Measurements from ENCODE around the gene MSI2.

DNA sequence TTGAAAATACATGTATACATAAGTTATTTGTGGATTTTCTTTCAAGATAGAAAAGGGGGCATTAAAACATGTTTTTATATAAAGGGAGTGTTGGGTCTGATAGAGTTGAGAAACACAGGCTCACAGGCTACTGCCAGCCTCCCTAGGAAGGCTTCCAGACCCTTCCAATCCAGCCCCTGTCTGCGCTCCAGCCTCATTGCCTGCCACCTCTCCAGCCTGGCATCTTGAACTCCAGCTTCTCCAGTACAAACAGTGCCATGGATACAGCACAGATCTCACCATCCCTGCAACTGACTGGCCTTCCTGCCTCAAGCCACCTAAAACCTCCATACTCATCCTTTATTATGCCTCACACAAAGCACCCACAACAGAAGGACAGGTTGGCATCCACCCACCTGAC is 448.1 kb downstream of the MSI2 start:
- no peak for TF ChIP-seq ARNT (IDR thresholded peaks at IDR 0.05)
- TF ChIP-seq NFRKB (IDR thresholded peaks at IDR 0.05), result no peak
- no peak for TF ChIP-seq LEF1 (IDR thresholded peaks at IDR 0.05; ENCODE audit: borderline replicate concordance)
- TF ChIP-seq SUZ12 (IDR thresholded peaks at IDR 0.05), result no peak
- TF ChIP-seq, protein P1, sequence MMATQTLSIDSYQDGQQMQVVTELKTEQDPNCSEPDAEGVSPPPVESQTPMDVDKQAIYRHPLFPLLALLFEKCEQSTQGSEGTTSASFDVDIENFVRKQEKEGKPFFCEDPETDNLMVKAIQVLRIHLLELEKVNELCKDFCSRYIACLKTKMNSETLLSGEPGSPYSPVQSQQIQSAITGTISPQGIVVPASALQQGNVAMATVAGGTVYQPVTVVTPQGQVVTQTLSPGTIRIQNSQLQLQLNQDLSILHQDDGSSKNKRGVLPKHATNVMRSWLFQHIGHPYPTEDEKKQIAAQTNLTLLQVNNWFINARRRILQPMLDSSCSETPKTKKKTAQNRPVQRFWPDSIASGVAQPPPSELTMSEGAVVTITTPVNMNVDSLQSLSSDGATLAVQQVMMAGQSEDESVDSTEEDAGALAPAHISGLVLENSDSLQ (IDR thresholded peaks at IDR 0.05), result no peak
- no peak for TF ChIP-seq ZNF384 (IDR thresholded peaks at IDR 0.05)
- no peak for TF ChIP-seq FOXA1 (IDR thresholded peaks at IDR 0.05)
- TF ChIP-seq FOXM1 (IDR thresholded peaks at IDR 0.05; ENCODE audit: borderline replicate concordance), result no peak
- no peak for TF ChIP-seq TARDBP (IDR thresholded peaks at IDR 0.05)
- no peak for TF ChIP-seq BHLHE40 (IDR thresholded peaks at IDR 0.05; ENCODE audit: borderline replicate concordance)
- TF ChIP-seq SP1 (IDR thresholded peaks at IDR 0.05), result no peak

All from HEK293T (cell line).